CD14-positive monocyte (primary cell): ENCODE results near the gene SNX25. TPM values are rescaled to one million over a fixed set of nuclear protein-coding genes. Genes with fewer than 3 reads are reported as not detected.
"Not testable (repeated sequence)": the region's sequence is repeated elsewhere in the genome, so short reads cannot be mapped to it uniquely, and the experiment has no call there.

Experiments
- DNase-seq, 3 donors: peaks; one replicate each; pipeline ENCODE4 v3.0.0-alpha.2; 2011 to 2022
- H2AFZ ChIP-seq: 2 replicates; pipeline ENCODE4 v1.6.0; 2012; ENCODE audit warnings: mild to moderate bottlenecking, low read depth, low read length, inconsistent platforms; ENCODE audit not compliant: insufficient read depth, poor library complexity, severe bottlenecking
- H3K27ac ChIP-seq, 2 donors: 1 replicate in 1 of 2; 2 replicates in 1 of 2; pipeline ENCODE4 v1.5.1; 2012 to 2013; ENCODE audit warnings: low read length in 2 of 2, control low read depth in 1 of 2, inconsistent platforms in 1 of 2, low read depth in 1 of 2, mild to moderate bottlenecking in 1 of 2
- H3K27me3 ChIP-seq, 2 donors: one replicate each; pipeline versions ENCODE4 v1.6.0 to v1.6.1; 2011 to 2013; ENCODE audit warnings: low read length in 2 of 2; ENCODE audit not compliant: control insufficient read depth in 2 of 2, insufficient read depth in 2 of 2
- H3K36me3 ChIP-seq, 2 donors: replicated peaks in 1 of 2; 1 replicate in 1 of 2; 2 replicates in 1 of 2; pipeline versions ENCODE4 v1.5.1 to v1.6.1; 2012 to 2013; ENCODE audit warnings: low read length in 2 of 2, control low read depth in 1 of 2, inconsistent platforms in 1 of 2, mild to moderate bottlenecking in 1 of 2; ENCODE audit not compliant: insufficient read depth in 2 of 2, control insufficient read depth in 1 of 2
- H3K4me1 ChIP-seq, 2 donors: 1 replicate in 1 of 2; 2 replicates in 1 of 2; pipeline versions ENCODE4 v1.5.1 to v1.6.1; 2012 to 2013; ENCODE audit warnings: low read length in 2 of 2, control low read depth in 1 of 2, inconsistent platforms in 1 of 2, mild to moderate bottlenecking in 1 of 2, moderate library complexity in 1 of 2; ENCODE audit not compliant: insufficient read depth in 2 of 2, control insufficient read depth in 1 of 2
- H3K4me2 ChIP-seq: replicated peaks from 2 replicates; pipeline ENCODE3; 2012; ENCODE audit warnings: low read length, moderate library complexity, mild to moderate bottlenecking; ENCODE audit not compliant: poor library complexity, severe bottlenecking; ENCODE audit errors: extremely low read depth
- H3K4me3 ChIP-seq, 3 experiments: fragments of 200-600 bp in 1 of 3; sonication (generic) in 1 of 3; replicated peaks in 1 of 3; 1 replicate in 2 of 3; 2 replicates in 1 of 3; pipeline ENCODE4 v1.5.1; 2011 to 2013; ENCODE audit warnings: low read length in 3 of 3, mild to moderate bottlenecking in 3 of 3, control low read depth in 2 of 3, low read depth in 2 of 3, inconsistent platforms in 1 of 3, moderate library complexity in 1 of 3
- H3K79me2 ChIP-seq: 2 replicates; pipeline ENCODE4 v1.6.0; 2012; ENCODE audit warnings: mild to moderate bottlenecking, control low read depth, inconsistent platforms, low read length, moderate library complexity; ENCODE audit not compliant: insufficient read depth
- H3K9ac ChIP-seq: 2 replicates; pipeline ENCODE4 v1.6.0; 2017; ENCODE audit warnings: low read length, mild to moderate bottlenecking; ENCODE audit not compliant: insufficient read depth, poor library complexity, severe bottlenecking
- H3K9me3 ChIP-seq, 2 donors: replicated peaks in 1 of 2; 1 replicate in 1 of 2; 2 replicates in 1 of 2; pipeline versions ENCODE4 v1.5.1 to v1.6.1; 2012 to 2013; ENCODE audit warnings: low read length in 2 of 2, control low read depth in 1 of 2; ENCODE audit not compliant: control insufficient read depth in 1 of 2, insufficient read depth in 1 of 2
- H4K20me1 ChIP-seq: 2 replicates; pipeline ENCODE4 v1.6.0; 2012; ENCODE audit warnings: mild to moderate bottlenecking, low read length, control low read depth, moderate library complexity; ENCODE audit not compliant: insufficient read depth
- H3K27ac Mint-ChIP-seq, 7 donors: one replicate each; pipeline ENCODE4 v1.8.0; 2020; ENCODE audit warnings: mild to moderate bottlenecking in 7 of 7, mixed read lengths in 7 of 7, moderate library complexity in 6 of 7, inconsistent platforms in 2 of 7
- H3K27me3 Mint-ChIP-seq, 3 donors: one replicate each; pipeline ENCODE4 v1.8.0; 2021 to 2022; ENCODE audit warnings: low read depth in 3 of 3, mild to moderate bottlenecking in 3 of 3, mixed read lengths in 3 of 3, moderate library complexity in 3 of 3, inconsistent platforms in 1 of 3
- H3K36me3 Mint-ChIP-seq, 2 donors: one replicate each; pipeline ENCODE4 v1.8.0; 2020; ENCODE audit warnings: mixed read lengths in 2 of 2, inconsistent platforms in 1 of 2, mild to moderate bottlenecking in 1 of 2
- H3K4me1 Mint-ChIP-seq: one replicate; pipeline ENCODE4 v1.8.0; 2020; ENCODE audit warnings: mild to moderate bottlenecking, mixed read lengths
- H3K4me3 Mint-ChIP-seq, 2 donors: one replicate each; pipeline ENCODE4 v1.8.0; 2020; ENCODE audit warnings: mild to moderate bottlenecking in 2 of 2, mixed read lengths in 2 of 2, moderate library complexity in 1 of 2
- H3K9me3 Mint-ChIP-seq, 7 donors: one replicate each; pipeline ENCODE4 v1.8.0; 2020 to 2022; ENCODE audit warnings: mixed read lengths in 7 of 7, mild to moderate bottlenecking in 6 of 7, moderate library complexity in 6 of 7, inconsistent platforms in 2 of 7
- WGBS: methylation state at CpG from one replicate; pipeline ENCODE4 v1.1.5; 2013; ENCODE audit warnings: missing lambda C conversion rate; ENCODE audit not compliant: insufficient coverage; 5-methylcytosine and 5-hydroxymethylcytosine counted together
- intact Hi-C, 2 donors: fragments of 100-400 bp; cut with micrococcal nuclease; formaldehyde crosslinking; loops; one replicate each; pipeline versions ENCODE4 v1.15.0 to v1.15.1; 2023
- polyA plus RNA-seq, 3 donors: library from polyadenylated mRNA; depleted of rRNA in 1 of 3; unstranded in 2 of 3; stranded (reverse) in 1 of 3; fragments of 300-500 nt in 2 of 3; fragments of >200 nt in 1 of 3; fragmentation: Illumina TruSeq in 2 of 3; gene quantifications; 1 replicate in 2 of 3; 2 replicates in 1 of 3; pipeline ENCODE4 v1.2.3, GENCODE V29; 2012 to 2021
- TF ChIP-seq, protein P1 (sequence below): fragments of 200-600 bp; IDR thresholded peaks from one replicate; pipeline ENCODE4 v1.8.0; 2022; ENCODE audit warnings: antibody characterized with exemption, mild to moderate bottlenecking

SNX25 gene
- polyA plus RNA-seq, 3 donors = 0.31 to 0.40 (median 0.36) TPM

- H3K9me3 ChIP-seq, H3K4me3 Mint-ChIP-seq, H3K4me1 ChIP-seq, H3K79me2 ChIP-seq, H3K36me3 ChIP-seq, DNase-seq, H4K20me1 ChIP-seq, H3K27ac ChIP-seq, H3K27ac Mint-ChIP-seq, H3K27me3 ChIP-seq, H3K4me1 Mint-ChIP-seq, H3K4me2 ChIP-seq, H3K9ac ChIP-seq, H2AFZ ChIP-seq, intact Hi-C loops, H3K27me3 Mint-ChIP-seq, H3K36me3 Mint-ChIP-seq, H3K4me3 ChIP-seq: not testable (repeated sequence)
- H3K9me3 Mint-ChIP-seq = peaks cover 4 to 15% (median 8%) of the 10 kb centered on the region in 7 donors
- WGBS = no CpG with 5 or more reads among the region's 1 CpG
Observed at GRCh38 chr4:185325721-185326120, 116.3 kb downstream of the SNX25 start.

DNA sequence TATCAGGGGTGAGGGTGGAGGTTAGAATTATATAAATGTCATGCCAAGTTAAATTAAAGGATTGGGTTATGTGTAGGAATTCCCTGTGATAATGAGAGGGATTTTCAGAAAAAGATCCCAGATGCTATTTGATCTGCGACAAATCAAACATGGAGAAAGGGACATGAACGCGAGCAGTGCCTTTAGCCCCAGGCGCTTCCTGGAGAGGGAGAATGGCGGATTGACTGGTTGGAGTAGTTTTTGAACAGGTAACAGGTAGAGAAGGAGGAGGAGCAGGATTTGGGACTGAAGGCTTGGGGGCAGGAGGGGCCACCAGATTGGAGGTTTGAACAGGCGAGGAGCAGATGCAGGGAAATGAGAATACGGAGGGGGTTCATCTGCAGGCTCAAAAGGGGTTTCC, 119.2 kb downstream of the SNX25 start:
- H3K9ac ChIP-seq = no peak overlapping the region
- no peak overlapping the region for H3K4me2 ChIP-seq
- H3K4me3 ChIP-seq = no peak overlapping the region
- H3K9me3 Mint-ChIP-seq = peaks cover 4 to 15% (median 8%) of the 10 kb centered on the region in 7 donors
- DNase-seq = no peak
- H3K27ac Mint-ChIP-seq = no peak overlapping the region
- no peaks in the 10 kb centered on the region for H3K36me3 Mint-ChIP-seq
- H2AFZ ChIP-seq = no peak overlapping the region
- WGBS = 98% methylated on average over 7 of the region's 7 CpGs
- H3K27ac ChIP-seq = no peak overlapping the region
- no peaks in the 10 kb centered on the region for H3K4me1 ChIP-seq
- H4K20me1 ChIP-seq = no peaks in the 10 kb centered on the region
- TF ChIP-seq, protein P1, sequence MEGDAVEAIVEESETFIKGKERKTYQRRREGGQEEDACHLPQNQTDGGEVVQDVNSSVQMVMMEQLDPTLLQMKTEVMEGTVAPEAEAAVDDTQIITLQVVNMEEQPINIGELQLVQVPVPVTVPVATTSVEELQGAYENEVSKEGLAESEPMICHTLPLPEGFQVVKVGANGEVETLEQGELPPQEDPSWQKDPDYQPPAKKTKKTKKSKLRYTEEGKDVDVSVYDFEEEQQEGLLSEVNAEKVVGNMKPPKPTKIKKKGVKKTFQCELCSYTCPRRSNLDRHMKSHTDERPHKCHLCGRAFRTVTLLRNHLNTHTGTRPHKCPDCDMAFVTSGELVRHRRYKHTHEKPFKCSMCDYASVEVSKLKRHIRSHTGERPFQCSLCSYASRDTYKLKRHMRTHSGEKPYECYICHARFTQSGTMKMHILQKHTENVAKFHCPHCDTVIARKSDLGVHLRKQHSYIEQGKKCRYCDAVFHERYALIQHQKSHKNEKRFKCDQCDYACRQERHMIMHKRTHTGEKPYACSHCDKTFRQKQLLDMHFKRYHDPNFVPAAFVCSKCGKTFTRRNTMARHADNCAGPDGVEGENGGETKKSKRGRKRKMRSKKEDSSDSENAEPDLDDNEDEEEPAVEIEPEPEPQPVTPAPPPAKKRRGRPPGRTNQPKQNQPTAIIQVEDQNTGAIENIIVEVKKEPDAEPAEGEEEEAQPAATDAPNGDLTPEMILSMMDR = no peak
- no peak overlapping the region for H3K4me3 Mint-ChIP-seq
- H3K79me2 ChIP-seq = no peaks in the 10 kb centered on the region
- intact Hi-C loops = no loop called here
- no peaks in the 10 kb centered on the region for H3K27me3 ChIP-seq
- no peaks in the 10 kb centered on the region for H3K36me3 ChIP-seq
- H3K9me3 ChIP-seq = no peaks in the 10 kb centered on the region
- H3K27me3 Mint-ChIP-seq = peaks cover 3 to 4% (median 3%) of the 10 kb centered on the region in 3 donors
- no peaks in the 10 kb centered on the region for H3K4me1 Mint-ChIP-seq

- H3K9me3 ChIP-seq, H3K9ac ChIP-seq, DNase-seq, H3K27ac Mint-ChIP-seq, H3K27ac ChIP-seq, H3K27me3 Mint-ChIP-seq, H3K4me1 ChIP-seq, H3K4me1 Mint-ChIP-seq, H3K27me3 ChIP-seq, intact Hi-C loops, H3K79me2 ChIP-seq, H3K4me3 ChIP-seq, H3K36me3 ChIP-seq, H3K4me3 Mint-ChIP-seq, H3K36me3 Mint-ChIP-seq, H2AFZ ChIP-seq, H4K20me1 ChIP-seq, H3K4me2 ChIP-seq: not testable (repeated sequence)
- no CpG with 5 or more reads among the region's 2 CpGs for WGBS
- H3K9me3 Mint-ChIP-seq = peaks cover 4 to 15% (median 7%) of the 10 kb centered on the region in 7 donors
Observed at GRCh38 chr4:185329879-185330510, 120.6 kb downstream of the SNX25 start.
